GM18870 (cell line): ENCODE results near the gene ANKRD28.

Experiments
- ATAC-seq: cut with Tn5 transposase; IDR thresholded peaks from one replicate; pipeline ENCODE4 v1.9.1; 2021; ENCODE audit warnings: moderate library complexity; ENCODE audit not compliant: unreplicated experiment

The ANKRD28 gene

DNA sequence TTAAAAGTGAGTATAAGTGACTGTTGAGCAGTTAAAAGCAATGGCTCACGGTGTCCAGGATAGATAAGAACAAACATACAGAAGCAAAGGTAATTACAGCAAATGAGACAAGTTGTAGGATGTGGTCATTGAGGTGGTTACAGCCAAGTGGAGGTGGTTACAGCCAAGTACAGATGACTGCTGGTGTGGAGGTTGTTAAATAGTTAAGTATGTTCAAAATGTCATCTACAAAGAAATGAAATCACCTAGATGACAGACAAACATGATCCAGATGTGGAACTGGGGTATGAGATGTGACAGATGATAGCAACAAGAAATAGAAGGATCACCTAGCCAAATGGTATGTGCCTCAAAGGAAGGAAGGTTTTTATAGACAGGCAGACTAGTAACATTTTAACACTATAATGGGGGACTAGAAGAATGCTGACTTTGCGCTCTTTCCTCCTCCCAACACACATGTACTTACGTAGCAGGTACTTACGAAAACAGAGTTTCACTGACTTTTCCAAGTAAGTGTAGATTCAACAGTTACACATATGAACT, 6.8 kb upstream of the ANKRD28 start:
- peak; percentile 49 for ATAC-seq

- ATAC-seq, result no peak
These were observed 6.1 kb upstream of the ANKRD28 start for GRCh38 chr3:15803921-15804320.

DNA sequence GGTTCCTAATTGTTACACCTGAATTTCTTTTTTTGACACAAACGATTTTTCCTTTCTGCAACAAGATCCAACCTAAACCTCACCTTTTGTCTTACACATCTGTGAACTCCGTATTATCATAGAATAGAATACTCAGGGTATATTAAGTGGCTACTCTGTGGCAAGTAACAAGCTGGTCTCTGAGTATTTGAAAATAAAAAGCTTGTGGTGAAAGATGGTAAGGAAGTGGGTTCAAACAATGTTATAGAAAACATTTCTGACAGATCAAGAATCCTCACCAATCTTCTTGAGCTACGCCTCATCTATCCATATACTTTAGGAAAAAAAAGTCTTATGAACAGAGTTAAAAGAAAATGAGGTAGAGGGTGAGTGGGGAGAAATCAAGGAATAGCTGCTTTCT, 3.5 kb upstream of the ANKRD28 start:
- no peak for ATAC-seq

DNA sequence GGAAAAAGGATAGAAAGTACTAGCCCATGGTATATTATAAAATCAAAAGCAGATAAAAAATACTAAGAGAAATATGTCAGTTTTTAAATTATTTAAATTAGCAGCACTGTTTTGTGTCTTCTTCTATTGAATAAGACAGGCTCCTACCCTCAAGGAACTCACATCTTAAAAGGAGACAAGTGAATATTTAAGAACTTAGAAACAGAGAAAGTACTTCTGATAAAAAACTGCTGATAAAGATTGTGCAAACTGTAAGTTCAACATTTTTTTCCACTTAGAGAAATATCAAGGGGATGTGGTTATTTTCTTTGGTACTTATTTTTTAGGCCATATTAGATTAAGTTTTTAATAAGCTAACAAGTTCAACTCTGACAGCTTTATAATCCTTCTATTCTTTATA, 3.0 kb upstream of the ANKRD28 start:
- ATAC-seq, result no peak

GRCh38 chr3:15800327-15800726, 2.5 kb upstream of the ANKRD28 start:
- ATAC-seq, result no peak

DNA sequence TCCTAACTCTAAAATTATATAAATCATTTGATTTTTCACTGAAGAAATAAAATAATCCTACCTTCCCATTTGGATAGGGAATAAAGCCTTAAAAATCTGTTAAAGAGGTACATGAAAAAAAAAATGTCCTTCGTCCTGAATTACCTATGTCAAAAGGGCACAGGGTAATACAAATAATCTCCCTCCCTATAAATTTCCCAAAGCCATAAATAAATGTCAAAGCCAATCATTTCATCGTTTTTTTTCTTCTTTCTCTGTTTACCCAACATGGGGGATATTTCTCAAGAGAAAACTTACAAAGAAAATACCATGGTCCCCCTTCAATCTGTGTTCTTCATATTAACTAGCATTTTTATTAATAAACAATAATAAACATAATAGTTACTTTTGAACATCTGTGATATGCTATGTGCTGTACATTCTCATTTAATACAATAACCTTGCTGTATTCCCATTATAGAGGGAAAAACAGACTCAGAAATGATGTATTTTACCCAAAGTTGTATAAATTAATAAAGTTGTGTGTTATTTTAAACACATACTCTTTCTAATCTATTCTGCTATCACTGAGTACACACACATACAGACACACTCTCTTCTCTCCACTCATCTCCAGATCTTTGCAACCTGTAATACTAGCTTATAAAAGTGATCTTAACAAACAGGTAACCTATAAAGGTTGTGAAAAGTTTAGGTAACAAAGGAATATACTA, 910 bp upstream of the ANKRD28 start:
- ATAC-seq, result no peak

GRCh38 chr3:15796771-15797641, 773 bp downstream of the ANKRD28 start:
- ATAC-seq, result no peak

GRCh38 chr3:15796331-15796730, 1.4 kb downstream of the ANKRD28 start:
- no peak for ATAC-seq

GRCh38 chr3:15795651-15796308, 2.0 kb downstream of the ANKRD28 start:
- ATAC-seq, result no peak

DNA sequence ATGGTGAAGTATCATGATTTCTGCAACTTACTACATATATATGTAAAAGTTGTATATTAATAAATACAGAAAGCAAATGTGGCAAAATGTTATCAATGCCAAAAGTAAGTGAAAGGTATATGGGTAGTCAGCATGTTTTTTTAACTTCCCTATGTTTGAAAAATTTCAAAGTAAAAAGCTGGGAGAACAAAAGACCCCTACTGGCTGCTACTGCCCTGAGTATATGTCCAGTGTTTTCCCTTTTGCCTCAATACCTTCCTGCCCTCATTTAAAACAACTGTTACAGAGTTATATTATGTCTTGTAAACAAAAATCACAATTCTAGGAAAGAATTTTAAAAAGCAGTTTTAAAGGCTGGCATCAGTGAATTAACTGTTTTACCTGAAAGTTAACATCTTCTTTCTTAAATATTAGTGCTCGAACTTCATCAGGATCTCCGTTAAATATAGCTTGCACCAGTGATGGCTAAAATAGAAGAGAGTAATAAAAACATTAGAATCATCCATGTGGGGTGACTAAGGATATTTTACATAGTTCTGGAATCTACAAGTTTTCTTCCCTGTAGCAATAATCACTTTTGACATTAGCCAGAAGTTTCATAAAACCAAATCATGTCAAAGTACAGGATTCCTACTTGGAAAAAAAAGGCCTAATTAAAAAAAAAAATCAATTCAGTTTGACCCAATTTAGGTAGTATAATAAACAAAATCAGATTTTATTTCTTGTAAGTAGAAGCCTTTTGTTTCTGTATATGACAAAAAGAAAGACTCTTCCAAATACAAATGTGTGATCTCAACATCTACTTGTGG, 2.7 kb downstream of the ANKRD28 start:
- ATAC-seq, result no peak

DNA sequence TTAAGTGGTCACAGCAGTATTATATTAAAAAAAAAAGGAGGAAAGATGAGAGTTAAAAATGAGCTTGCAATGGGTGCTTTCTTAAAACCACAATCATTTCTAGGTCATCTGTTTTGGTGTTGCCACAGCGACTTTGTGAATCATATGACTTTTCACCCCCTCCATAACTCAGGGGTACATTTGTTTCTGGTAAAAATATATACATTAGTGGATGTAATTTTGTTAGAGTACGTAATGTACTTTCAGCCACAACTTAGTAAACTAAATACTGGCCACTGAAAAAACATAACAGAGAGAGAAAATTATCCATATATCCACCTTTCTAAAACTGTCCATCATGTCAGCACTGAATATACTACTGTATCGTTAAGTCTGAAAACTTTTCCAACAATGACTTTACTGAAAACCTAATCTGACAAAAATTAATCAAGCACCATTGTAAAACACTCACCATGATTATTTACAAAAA, 3.4 kb downstream of the ANKRD28 start:
- no peak for ATAC-seq

- ATAC-seq, result no peak
These were observed 6.3 kb downstream of the ANKRD28 start for GRCh38 chr3:15791525-15791924.

GRCh38 chr3:15787941-15788340, 9.8 kb downstream of the ANKRD28 start:
- ATAC-seq, result no peak

DNA sequence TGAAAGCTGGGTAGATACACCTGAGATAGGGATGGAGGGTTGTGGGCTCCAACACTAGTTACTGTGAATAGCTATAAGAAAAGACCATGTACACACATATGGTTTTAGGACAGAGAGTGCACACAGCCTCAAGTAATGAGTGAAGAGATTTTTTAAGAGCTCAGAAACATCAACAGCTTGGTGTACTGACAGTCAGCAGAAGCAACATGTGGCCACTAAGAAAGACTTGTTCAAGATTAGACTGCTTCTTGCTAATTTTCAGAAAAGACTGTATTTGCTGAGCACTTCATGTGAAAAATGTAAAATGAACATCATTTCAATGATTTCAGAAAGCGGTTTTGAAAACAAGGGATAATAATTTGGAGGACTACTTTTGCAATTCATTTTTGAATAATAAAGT, 10.3 kb downstream of the ANKRD28 start:
- no peak for ATAC-seq

DNA sequence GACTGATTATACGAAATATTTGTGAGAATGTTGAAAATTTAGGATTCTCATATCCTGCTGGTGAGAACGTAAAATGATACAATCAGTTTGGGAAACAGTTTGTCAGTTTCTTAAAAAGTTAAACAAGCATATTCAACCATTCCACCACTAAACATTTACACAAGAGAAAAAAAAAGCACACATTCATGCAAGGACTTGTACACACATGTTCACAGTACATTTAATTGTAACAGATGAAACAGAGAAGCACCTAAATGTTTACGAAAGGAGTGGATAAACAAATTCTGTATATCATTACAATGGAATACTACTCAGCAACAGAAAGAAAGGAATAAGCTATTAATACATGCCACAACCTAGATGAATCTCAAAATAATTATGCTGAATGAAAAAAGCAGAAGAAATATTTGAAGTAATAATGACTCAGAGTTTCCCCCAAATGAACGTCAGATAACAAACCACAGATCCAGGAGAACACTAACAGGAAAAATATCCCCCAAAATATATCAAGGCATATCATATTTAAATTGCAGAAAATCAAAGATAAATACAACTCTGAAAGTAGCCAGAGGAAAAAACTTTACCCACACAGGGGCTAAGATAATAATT, 14.3 kb downstream of the ANKRD28 start:
- no peak for ATAC-seq

DNA sequence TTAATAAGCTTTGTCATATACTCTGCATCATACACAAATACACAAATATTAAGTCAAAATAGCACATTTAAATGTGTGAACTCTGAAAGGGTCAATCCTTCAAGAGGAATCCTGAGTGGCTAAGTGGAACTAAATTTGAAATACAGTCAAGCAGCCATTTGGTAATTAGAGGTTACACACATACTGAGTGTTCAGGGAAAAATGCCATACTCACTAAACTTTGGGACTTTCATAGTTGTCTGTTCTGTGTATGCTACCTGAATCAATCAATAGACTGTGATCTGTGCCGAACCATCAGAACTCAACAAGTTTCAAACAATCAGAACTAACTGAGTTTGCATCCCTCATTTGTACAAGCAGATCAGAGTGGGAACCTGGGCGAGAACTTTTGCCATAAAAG, 15.3 kb downstream of the ANKRD28 start:
- no peak for ATAC-seq

- no peak for ATAC-seq
These were observed 16.0 kb downstream of the ANKRD28 start for GRCh38 chr3:15781637-15782402.

- no peak for ATAC-seq
These were observed 16.6 kb downstream of the ANKRD28 start for GRCh38 chr3:15781131-15781530.

DNA sequence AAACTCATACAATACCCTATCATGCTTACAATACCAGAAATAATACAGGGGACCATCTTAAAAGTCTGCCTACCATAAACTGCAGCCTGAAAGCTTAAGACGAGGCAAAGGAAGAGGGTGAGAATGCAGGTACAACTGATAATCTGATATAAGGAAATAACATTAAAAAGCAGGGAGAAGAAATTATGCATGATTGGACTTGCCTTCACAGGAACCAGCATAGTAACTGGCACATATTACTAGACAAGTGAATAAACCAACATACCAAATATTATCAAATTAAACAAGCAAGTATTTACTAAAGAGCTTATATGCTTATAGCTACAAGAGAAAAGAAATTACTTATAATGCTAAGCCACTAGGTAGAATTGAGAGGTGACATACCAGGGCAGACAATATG, 18.7 kb downstream of the ANKRD28 start:
- no peak for ATAC-seq
